ENCODE results near the gene RB1.

RB1 gene

GRCh38 chr13:48502601-48503319, 199.2 kb downstream of the RB1 start:
- H3K27ac ChIP-seq: no peak overlapping the region; the same call in 1 of the 2 replicates
- POLR2A ChIA-PET (ENCODE audit: low non-redundant PET): no interaction called here

GRCh38 chr13:48504606-48505005, 201.1 kb downstream of the RB1 start:
- CTCF ChIA-PET: interaction anchor here (0.7 kb wide), 1 partner anchor 22 kb away, joined by 5 read pairs; no protein-coding TSS in a partner anchor
- no peak for DNase-seq (ENCODE audit: low spot score)
- POLR2A ChIA-PET (ENCODE audit: low non-redundant PET): no interaction called here
- H3K27ac ChIP-seq: peak overlapping the region; percentile 38; the same call in 1 of the 2 replicates
- TF ChIP-seq CTCF (conservative IDR thresholded peaks at IDR 0.05; ENCODE audit: low read depth): no peak

More at GRCh38 chr13:48502601-48503319, 199.2 kb downstream of the RB1 start:
- no peak for TF ChIP-seq CTCF (conservative IDR thresholded peaks at IDR 0.05; ENCODE audit: low read depth)
- CTCF ChIA-PET: no interaction called here
- no peak for DNase-seq (ENCODE audit: low spot score)

GRCh38 chr13:48505012-48505411, 201.5 kb downstream of the RB1 start:
- ChIA-PET POLR2A (ENCODE audit: low non-redundant PET) (no interaction called here), CTCF (interaction anchor here (0.7 kb wide), 1 partner anchor 23 kb away, joined by 5 read pairs; no protein-coding TSS in a partner anchor)
- no peak overlapping the region for H3K27ac ChIP-seq
- TF ChIP-seq CTCF (conservative IDR thresholded peaks at IDR 0.05; ENCODE audit: low read depth): no peak
- DNase-seq (ENCODE audit: low spot score): no peak

- TF ChIP-seq CTCF (conservative IDR thresholded peaks at IDR 0.05; ENCODE audit: low read depth): no peak
- CTCF ChIA-PET: interaction anchor here (0.7 kb wide), 1 partner anchor 657 kb away, joined by 3 read pairs; no protein-coding TSS in a partner anchor
- DNase-seq (ENCODE audit: low spot score): no peak
- POLR2A ChIA-PET (ENCODE audit: low non-redundant PET): no interaction called here
- peak overlapping the region; percentile 84 for H3K27ac ChIP-seq
These were observed 202.1 kb downstream of the RB1 start for GRCh38 chr13:48505597-48506091.

- ChIA-PET POLR2A (ENCODE audit: low non-redundant PET) (no interaction called here), CTCF (interaction anchor here (0.7 kb wide), 1 partner anchor 657 kb away, joined by 3 read pairs; no protein-coding TSS in a partner anchor)
- TF ChIP-seq CTCF (conservative IDR thresholded peaks at IDR 0.05; ENCODE audit: low read depth): no peak
- peak overlapping the region; percentile 84 for H3K27ac ChIP-seq
- no peak for DNase-seq (ENCODE audit: low spot score)
These were observed 202.6 kb downstream of the RB1 start for GRCh38 chr13:48506092-48506701.

GRCh38 chr13:48507021-48507420, 203.5 kb downstream of the RB1 start:
- H3K27ac ChIP-seq: peak overlapping the region; percentile 84
- TF ChIP-seq CTCF (conservative IDR thresholded peaks at IDR 0.05; ENCODE audit: low read depth): no peak
- ChIA-PET POLR2A (ENCODE audit: low non-redundant PET) (interaction anchor here (0.6 kb wide), 2 partner anchors 64 to 351 kb away, joined by 4 to 9 read pairs; no protein-coding TSS in a partner anchor), CTCF (interaction anchor here (1.0 kb wide), 2 partner anchors 30 to 31 kb away, joined by 3 to 4 read pairs; no protein-coding TSS in a partner anchor)
- DNase-seq (ENCODE audit: low spot score): peak; percentile 38

Measured in RWPE1 (cell line).